Kidney epithelial cell (primary cell): ENCODE results near the gene STX8. TPM values are rescaled to one million over a fixed set of nuclear protein-coding genes. Genes with fewer than 3 reads are reported as not detected.

Experiments used
- DNase-seq: peaks from one replicate; pipeline ENCODE4 v3.0.0-alpha.2; 2010; ENCODE audit warnings: low read depth
- H3K27me3 ChIP-seq: 2 replicates; pipeline ENCODE4 v1.6.0; 2011; ENCODE audit warnings: low read length; ENCODE audit not compliant: control insufficient read depth, insufficient read depth
- H3K36me3 ChIP-seq: 2 replicates; pipeline ENCODE4 v1.5.1; 2011; ENCODE audit warnings: low read length; ENCODE audit not compliant: control insufficient read depth, insufficient read depth
- H3K4me3 ChIP-seq: 2 replicates; pipeline ENCODE4 v1.5.1; 2011; ENCODE audit warnings: low read depth, mild to moderate bottlenecking, control low read depth, low read length
- CTCF ChIP-seq: IDR thresholded peaks from 2 replicates; pipeline ENCODE4 v1.5.1; 2011; ENCODE audit warnings: mild to moderate bottlenecking, moderate library complexity, low read length, control low read depth, inconsistent platforms; ENCODE audit not compliant: insufficient read depth, poor library complexity, severe bottlenecking
- total RNA-seq: library from RNA; depleted of rRNA; stranded (reverse); fragments of >200 nt; gene quantifications from 2 replicates; pipeline ENCODE4 v1.2.3, GENCODE V29; 2015

STX8 gene
- total RNA-seq, 1 donor from 2014 or later, result 76.3 TPM

DNA sequence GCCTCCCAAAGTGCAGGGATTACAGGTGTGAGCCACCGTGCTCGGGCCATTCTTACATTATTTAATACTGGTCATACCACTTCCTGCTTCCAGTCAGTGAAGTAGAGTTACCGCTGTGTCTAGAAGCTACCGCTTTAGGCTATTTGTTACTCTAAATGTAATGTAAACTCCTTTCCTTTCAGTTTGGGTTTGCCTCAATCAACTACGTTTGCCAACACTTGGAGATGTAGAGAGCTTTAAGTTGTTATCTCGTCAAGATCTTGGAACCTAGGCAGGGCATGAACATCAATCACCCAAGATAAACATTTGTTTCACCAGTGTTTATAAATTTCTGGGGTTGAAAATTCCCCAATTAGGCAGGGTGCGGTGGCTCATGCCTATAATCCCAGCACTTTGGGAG lies 275.9 kb downstream of the STX8 start:
- Histone ChIP-seq H3K4me3 (no peak overlapping the region), H3K36me3 (no peaks in the 10 kb centered on the region), H3K27me3 (no peaks in the 10 kb centered on the region)
- DNase-seq, result no peak
- TF ChIP-seq CTCF, result no peak

GRCh38 chr17:9298776-9299295 lies 276.8 kb downstream of the STX8 start:
- no peaks in the 10 kb centered on the region for H3K36me3 ChIP-seq
- H3K4me3 ChIP-seq, result no peak overlapping the region
- no peak for TF ChIP-seq CTCF
- DNase-seq, result no peak
- H3K27me3 ChIP-seq, result no peaks in the 10 kb centered on the region

DNA sequence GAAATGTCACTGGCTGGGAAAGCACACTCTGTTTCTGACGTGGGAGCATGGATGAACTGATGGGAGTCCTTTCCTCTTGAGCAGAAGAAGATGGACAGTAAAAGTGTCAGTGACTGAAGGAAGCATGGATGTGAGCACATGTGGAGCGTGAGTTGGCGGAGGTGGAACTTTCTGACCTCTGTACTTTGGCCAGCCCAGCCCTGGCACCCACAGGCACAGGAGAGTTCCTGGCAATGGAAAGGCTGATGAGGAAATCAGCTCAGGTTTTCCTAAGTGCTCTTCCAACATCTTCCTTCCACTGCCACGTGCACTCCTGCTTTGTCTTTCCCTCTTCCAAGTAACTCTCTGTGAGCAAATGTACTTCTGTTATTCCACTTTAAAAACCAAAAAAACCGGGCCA lies 277.5 kb downstream of the STX8 start:
- DNase-seq, result no peak
- Histone ChIP-seq H3K36me3 (no peaks in the 10 kb centered on the region), H3K27me3 (no peaks in the 10 kb centered on the region), H3K4me3 (no peak overlapping the region)
- no peak for TF ChIP-seq CTCF

GRCh38 chr17:9294661-9295210 lies 280.9 kb downstream of the STX8 start:
- no peaks in the 10 kb centered on the region for H3K27me3 ChIP-seq
- no peak overlapping the region for H3K4me3 ChIP-seq
- DNase-seq, result no peak
- TF ChIP-seq CTCF, result no peak
- H3K36me3 ChIP-seq, result no peaks in the 10 kb centered on the region

DNA sequence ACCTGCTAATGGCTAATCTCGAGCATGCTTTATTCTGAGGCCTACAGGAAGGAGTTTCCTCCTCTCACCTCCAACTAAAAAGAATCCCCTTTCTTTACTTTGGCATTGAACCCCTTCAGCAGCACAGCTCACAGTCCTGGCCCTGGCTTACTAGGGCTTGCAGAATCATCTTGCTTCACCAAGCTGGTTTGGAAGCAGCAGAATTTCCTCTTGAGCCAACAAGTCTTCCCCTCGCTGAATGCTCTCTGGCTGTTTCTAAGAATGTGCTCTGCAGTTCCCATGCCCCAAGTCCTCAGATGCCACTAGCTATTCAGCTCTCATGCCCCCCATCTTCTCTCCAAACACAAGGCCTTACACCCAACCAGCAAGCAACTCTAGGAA lies 283.1 kb downstream of the STX8 start:
- no peak for TF ChIP-seq CTCF
- no peak overlapping the region for H3K4me3 ChIP-seq
- no peak for DNase-seq

GRCh38 chr17:9291912-9292560 lies 283.6 kb downstream of the STX8 start:
- no peak for DNase-seq
- no peaks in the 10 kb centered on the region for H3K27me3 ChIP-seq
- H3K36me3 ChIP-seq, result no peaks in the 10 kb centered on the region
- TF ChIP-seq CTCF, result peak; percentile 69
- H3K4me3 ChIP-seq, result no peak overlapping the region

More for the DNA sequence above, 283.1 kb downstream of the STX8 start:
- H3K27me3 ChIP-seq, result no peaks in the 10 kb centered on the region
- no peaks in the 10 kb centered on the region for H3K36me3 ChIP-seq
